Uterus (tissue), 4 donors: Measurements from ENCODE around the gene NEGR1. TPM values are rescaled to one million over a fixed set of nuclear protein-coding genes. Genes with fewer than 3 reads are reported as not detected.

Experiments
- DNase-seq, 2 donors: peaks; one replicate each; pipeline ENCODE4 v3.0.0-alpha.2; 2019 to 2020
- H3K27ac ChIP-seq, 2 donors: fragments of 200-600 bp; sonication (generic); 1 replicate in 1 of 2; 2 replicates in 1 of 2; pipeline ENCODE4 v1.5.1; 2016 to 2018
- H3K27me3 ChIP-seq, 2 donors: fragments of 200-600 bp; sonication (generic); one replicate each; pipeline ENCODE4 v1.5.1; 2018 to 2019; ENCODE audit warnings: control low read depth in 1 of 2
- H3K36me3 ChIP-seq, 2 donors: fragments of 200-600 bp; sonication (generic); one replicate each; pipeline ENCODE4 v1.5.1; 2019; ENCODE audit warnings: control low read depth in 1 of 2
- H3K4me1 ChIP-seq, 2 donors: fragments of 200-600 bp; sonication (generic); one replicate each; pipeline ENCODE4 v1.5.1; 2018 to 2019; ENCODE audit warnings: control low read depth in 1 of 2
- H3K4me3 ChIP-seq, 2 donors: fragments of 200-600 bp; sonication (generic); 1 replicate in 1 of 2; 2 replicates in 1 of 2; pipeline ENCODE4 v1.5.1; 2018 to 2019; ENCODE audit warnings: mild to moderate bottlenecking in 1 of 2
- H3K9me3 ChIP-seq, 2 donors: fragments of 200-600 bp; sonication (generic); one replicate each; pipeline ENCODE4 v1.5.1; 2019; ENCODE audit warnings: control low read depth in 1 of 2
- CTCF ChIP-seq, 4 experiments: fragments of 200-600 bp in 2 of 4; fragments of 450-650 bp in 2 of 4; sonication (generic) in 2 of 4; IDR thresholded peaks; one replicate each; pipeline ENCODE4 v1.5.1; 2016 to 2019; ENCODE audit warnings: antibody characterized with exemption in 4 of 4, mild to moderate bottlenecking in 2 of 4, moderate library complexity in 1 of 4
- POLR2A ChIP-seq, 2 donors: fragments of 450-650 bp; IDR thresholded peaks; one replicate each; pipeline ENCODE4 v1.6.1; 2016; ENCODE audit warnings: antibody characterized with exemption in 2 of 2, mild to moderate bottlenecking in 1 of 2, moderate library complexity in 1 of 2
- intact Hi-C: fragments of 100-400 bp; cut with DNase I; formaldehyde crosslinking; loops from one replicate; pipeline ENCODE4 v1.15.1; 2023; ENCODE audit warnings: low total_unique reads
- total RNA-seq, 4 donors: library from RNA; depleted of rRNA in 3 of 4; stranded (reverse); fragments of >200 nt in 3 of 4; gene quantifications; one replicate each; pipeline versions ENCODE4 v1.1.0 to v1.2.4, GENCODE V29; 2014 to 2023
- donor health status: DM: yes; HTN: yes; CAD: no.

NEGR1 gene
- total RNA-seq, 4 donors from 2014 or later: 6.7 to 42.9 (median 33.3) TPM

GRCh38 chr1:71372496-71372895 is 909.8 kb downstream of the NEGR1 start:
- intact Hi-C loops: no loop called here
- no peak for DNase-seq
- Histone ChIP-seq H3K9me3 (no peaks in the 10 kb centered on the region), H3K36me3 (no peaks in the 10 kb centered on the region), H3K27me3 (no peaks in the 10 kb centered on the region), H3K4me1 (no peaks in the 10 kb centered on the region), H3K4me3 (no peak overlapping the region), H3K27ac (no peak overlapping the region)
- TF ChIP-seq POLR2A (IDR thresholded peaks at IDR 0.05): no peak

- Histone ChIP-seq H3K9me3 (no peaks in the 10 kb centered on the region), H3K27me3 (no peaks in the 10 kb centered on the region), H3K27ac (no peak overlapping the region), H3K4me3 (no peak overlapping the region), H3K4me1 (no peaks in the 10 kb centered on the region), H3K36me3 (no peaks in the 10 kb centered on the region)
- intact Hi-C loops: no loop called here
- DNase-seq: no peak
- TF ChIP-seq CTCF (IDR thresholded peaks at IDR 0.05) (no peak), POLR2A (IDR thresholded peaks at IDR 0.05) (no peak)
Measured at GRCh38 chr1:71371581-71371980, 910.8 kb downstream of the NEGR1 start.

GRCh38 chr1:71364236-71364635 is 918.1 kb downstream of the NEGR1 start:
- Histone ChIP-seq H3K27ac (no peak overlapping the region), H3K27me3 (no peaks in the 10 kb centered on the region), H3K4me1 (no peaks in the 10 kb centered on the region), H3K4me3 (no peak overlapping the region), H3K36me3 (no peaks in the 10 kb centered on the region), H3K9me3 (no peaks in the 10 kb centered on the region)
- DNase-seq: no peak
- TF ChIP-seq CTCF (IDR thresholded peaks at IDR 0.05): no peak
- no peak for TF ChIP-seq POLR2A (IDR thresholded peaks at IDR 0.05)
- intact Hi-C loops: no loop called here

GRCh38 chr1:71362691-71363090 is 919.6 kb downstream of the NEGR1 start:
- intact Hi-C loops: no loop called here
- no peaks in the 10 kb centered on the region for H3K27me3 ChIP-seq
- no peaks in the 10 kb centered on the region for H3K9me3 ChIP-seq
- no peak overlapping the region for H3K4me3 ChIP-seq
- no peak overlapping the region for H3K27ac ChIP-seq
- TF ChIP-seq CTCF (IDR thresholded peaks at IDR 0.05) (no peak), POLR2A (IDR thresholded peaks at IDR 0.05) (no peak)
- H3K4me1 ChIP-seq: no peaks in the 10 kb centered on the region
- DNase-seq: no peak
- no peaks in the 10 kb centered on the region for H3K36me3 ChIP-seq

GRCh38 chr1:71362076-71362475 is 920.3 kb downstream of the NEGR1 start:
- intact Hi-C loops: no loop called here
- DNase-seq: no peak
- no peaks in the 10 kb centered on the region for H3K9me3 ChIP-seq

More at GRCh38 chr1:71362076-71362475, 920.3 kb downstream of the NEGR1 start:
- no peak for TF ChIP-seq CTCF (IDR thresholded peaks at IDR 0.05)
- TF ChIP-seq POLR2A (IDR thresholded peaks at IDR 0.05): no peak
- Histone ChIP-seq H3K4me3 (no peak overlapping the region), H3K27me3 (no peaks in the 10 kb centered on the region), H3K36me3 (no peaks in the 10 kb centered on the region), H3K27ac (no peak overlapping the region), H3K4me1 (no peaks in the 10 kb centered on the region)
